ENCODE data around the gene GABRQ. TPM values are rescaled to one million over a fixed set of nuclear protein-coding genes. Genes with fewer than 3 reads are reported as not detected.

GABRQ gene
- total RNA-seq, result under 0.01 TPM in 1 of 2 replicates, not detected in the other

DNA sequence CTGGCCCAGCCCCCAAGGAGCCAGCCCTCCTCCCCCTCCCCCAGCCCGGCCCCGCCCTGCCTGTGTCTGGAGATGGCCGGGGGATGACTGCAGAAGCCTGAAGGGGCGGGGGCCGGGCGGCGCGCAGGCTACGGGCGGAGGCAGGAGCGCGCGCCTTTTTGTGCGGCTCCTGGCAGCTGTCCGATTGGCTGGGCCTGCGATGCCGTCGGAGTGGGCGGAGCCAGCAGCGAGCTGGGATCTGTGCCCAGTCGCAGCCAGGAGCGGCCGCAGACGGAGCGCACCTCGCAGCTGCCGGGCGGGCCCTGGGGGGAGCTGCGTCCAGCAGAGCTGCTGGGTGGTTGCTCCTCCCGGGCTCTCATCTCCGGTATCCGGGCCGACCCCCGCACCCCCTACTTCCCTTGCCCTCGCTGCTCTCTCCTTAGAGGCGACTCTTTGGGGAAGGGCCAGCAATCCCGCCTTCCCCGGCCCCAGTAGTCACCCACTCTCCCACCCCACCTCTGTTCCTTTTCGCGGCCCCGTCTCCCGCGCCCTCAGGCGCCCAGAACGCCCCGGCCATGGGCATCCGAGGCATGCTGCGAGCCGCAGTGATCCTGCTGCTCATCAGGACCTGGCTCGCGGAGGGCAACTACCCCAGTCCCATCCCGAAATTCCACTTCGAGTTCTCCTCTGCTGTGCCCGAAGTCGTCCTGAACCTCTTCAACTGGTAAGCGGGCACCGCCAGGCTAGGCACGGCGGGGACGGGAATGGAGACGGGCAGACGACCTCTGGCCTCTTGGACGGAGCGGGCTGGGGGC is at the start of gene GABRQ:
GABRQ (plus strand) TSS at position 247 of the 794 bp plus-strand sequence; CDS start at position 555, 308 bp downstream.

DNA sequence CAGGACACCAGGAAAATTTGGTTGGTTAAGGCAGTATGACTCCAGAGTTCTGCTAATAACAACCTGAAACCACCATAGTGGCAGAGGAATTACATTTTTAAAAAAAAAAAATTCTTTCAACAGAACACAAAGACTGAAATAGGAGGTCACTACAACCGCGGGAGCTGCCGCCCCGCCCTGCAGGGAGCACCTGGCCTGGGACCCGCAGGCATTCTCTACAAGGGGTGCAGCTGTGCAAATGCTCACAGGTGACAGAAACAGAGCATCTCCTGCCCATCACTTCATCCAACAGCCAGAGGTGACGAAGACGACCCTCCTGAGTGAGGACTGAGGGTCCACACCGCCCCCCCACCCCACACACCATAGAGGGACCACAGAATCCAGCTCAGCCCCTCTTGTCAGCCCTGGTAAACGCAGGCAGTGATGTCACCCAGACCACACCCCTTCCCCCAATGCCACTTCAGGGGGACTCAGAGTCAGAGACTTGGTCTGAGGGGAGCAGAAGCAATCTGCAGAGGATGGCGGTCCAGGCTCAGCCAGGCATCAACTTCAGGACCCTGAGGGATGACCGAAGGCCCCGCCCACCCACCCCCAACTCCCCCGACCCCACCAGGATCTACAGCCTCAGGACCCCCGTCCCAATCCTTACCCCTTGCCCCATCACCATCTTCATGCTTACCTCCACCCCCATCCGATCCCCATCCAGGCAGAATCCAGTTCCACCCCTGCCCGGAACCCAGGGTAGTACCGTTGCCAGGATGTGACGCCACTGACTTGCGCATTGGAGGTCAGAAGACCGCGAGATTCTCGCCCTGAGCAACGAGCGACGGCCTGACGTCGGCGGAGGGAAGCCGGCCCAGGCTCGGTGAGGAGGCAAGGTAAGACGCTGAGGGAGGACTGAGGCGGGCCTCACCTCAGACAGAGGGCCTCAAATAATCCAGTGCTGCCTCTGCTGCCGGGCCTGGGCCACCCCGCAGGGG is 60.5 kb downstream of the GABRQ start, which contains the start of gene MAGEA3:
MAGEA3 (plus strand) TSS at position 843 of the 980 bp plus-strand sequence. CDS start 2,039 bp downstream, outside the sequence.

Other genes starting within 250 kb of the GABRQ start
- not detected in 2 replicates for gene GABRA3, start 186.6 kb upstream of the GABRQ start, total RNA-seq
- gene MAGEA3, start 60.9 kb downstream of the GABRQ start, total RNA-seq, result not detected in 2 replicates
- gene CSAG2, start 71.4 kb downstream of the GABRQ start, total RNA-seq, result not detected in 2 replicates
- not detected in 2 replicates for gene MAGEA2B, start 76.7 kb downstream of the GABRQ start, total RNA-seq
- not detected in 2 replicates for gene CSAG1, start 95.8 kb downstream of the GABRQ start, total RNA-seq
- gene MAGEA12, start 95.9 kb downstream of the GABRQ start, total RNA-seq, result not detected in 2 replicates
- gene MAGEA2, start 115.9 kb downstream of the GABRQ start, total RNA-seq, result not detected in 2 replicates
- not detected in 2 replicates for gene CSAG3, start 121.3 kb downstream of the GABRQ start, total RNA-seq
- not detected in 2 replicates for gene MAGEA6, start 131.8 kb downstream of the GABRQ start, total RNA-seq
- gene CETN2, start 192.9 kb downstream of the GABRQ start, total RNA-seq, result 28.0 and 31.3 TPM in 2 replicates
- gene NSDHL, start 193.2 kb downstream of the GABRQ start, total RNA-seq, result 11.6 and 13.7 TPM in 2 replicates

Measured in smooth muscle cell of the pulmonary artery (primary cell).